HFF-Myc (cell line): ENCODE measurements around the gene POLE4.

Source experiments
- DNase-seq: peaks from one replicate; pipeline ENCODE4 v3.0.0-alpha.2; 2011; ENCODE audit warnings: low read depth; ENCODE audit errors: extremely low read depth
- H3K4me3 ChIP-seq: replicated peaks from 2 replicates; pipeline ENCODE4 v1.5.1; 2011; ENCODE audit warnings: low read depth, mild to moderate bottlenecking, control low read depth, low read length
- TF ChIP-seq, protein P1 (sequence below): IDR thresholded peaks from 2 replicates; pipeline ENCODE4 v1.5.1; 2012; ENCODE audit warnings: mild to moderate bottlenecking, low read depth, low read length, control low read depth; ENCODE audit errors: missing control alignments

The POLE4 gene

DNA sequence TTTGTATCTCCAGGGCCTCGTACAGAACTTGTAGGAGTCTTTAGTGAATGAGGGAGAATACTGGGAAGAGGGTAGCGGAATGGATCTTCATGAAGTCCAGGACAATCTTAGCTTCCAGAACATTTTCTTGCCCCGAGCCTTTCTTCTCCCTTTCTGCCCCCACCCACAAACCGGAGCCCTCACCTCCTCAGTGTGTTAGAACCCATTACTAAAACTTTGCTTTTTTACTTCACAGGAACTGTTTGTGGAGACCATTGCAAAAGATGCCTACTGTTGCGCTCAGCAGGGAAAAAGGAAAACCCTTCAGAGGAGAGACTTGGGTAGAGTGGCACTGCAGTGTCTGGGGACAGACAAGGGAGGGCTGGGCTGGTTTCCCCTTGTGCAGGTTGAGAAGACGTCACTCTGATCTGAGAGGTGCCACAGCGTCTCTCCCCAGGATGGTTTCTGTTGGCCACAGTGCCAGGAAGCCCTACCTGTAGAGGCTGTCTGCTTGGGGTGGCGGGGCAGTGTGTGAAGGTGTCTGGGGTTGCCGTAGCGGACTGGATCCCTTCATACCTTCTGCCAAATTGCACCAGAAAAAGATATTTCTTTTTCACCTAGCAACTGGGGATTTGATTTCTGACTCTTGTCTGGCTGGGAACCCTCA is 786 bp downstream of the POLE4 start:
- peak overlapping the region; percentile 47 for H3K4me3 ChIP-seq
- TF ChIP-seq, protein P1, sequence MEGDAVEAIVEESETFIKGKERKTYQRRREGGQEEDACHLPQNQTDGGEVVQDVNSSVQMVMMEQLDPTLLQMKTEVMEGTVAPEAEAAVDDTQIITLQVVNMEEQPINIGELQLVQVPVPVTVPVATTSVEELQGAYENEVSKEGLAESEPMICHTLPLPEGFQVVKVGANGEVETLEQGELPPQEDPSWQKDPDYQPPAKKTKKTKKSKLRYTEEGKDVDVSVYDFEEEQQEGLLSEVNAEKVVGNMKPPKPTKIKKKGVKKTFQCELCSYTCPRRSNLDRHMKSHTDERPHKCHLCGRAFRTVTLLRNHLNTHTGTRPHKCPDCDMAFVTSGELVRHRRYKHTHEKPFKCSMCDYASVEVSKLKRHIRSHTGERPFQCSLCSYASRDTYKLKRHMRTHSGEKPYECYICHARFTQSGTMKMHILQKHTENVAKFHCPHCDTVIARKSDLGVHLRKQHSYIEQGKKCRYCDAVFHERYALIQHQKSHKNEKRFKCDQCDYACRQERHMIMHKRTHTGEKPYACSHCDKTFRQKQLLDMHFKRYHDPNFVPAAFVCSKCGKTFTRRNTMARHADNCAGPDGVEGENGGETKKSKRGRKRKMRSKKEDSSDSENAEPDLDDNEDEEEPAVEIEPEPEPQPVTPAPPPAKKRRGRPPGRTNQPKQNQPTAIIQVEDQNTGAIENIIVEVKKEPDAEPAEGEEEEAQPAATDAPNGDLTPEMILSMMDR: no peak
- DNase-seq: no peak

DNA sequence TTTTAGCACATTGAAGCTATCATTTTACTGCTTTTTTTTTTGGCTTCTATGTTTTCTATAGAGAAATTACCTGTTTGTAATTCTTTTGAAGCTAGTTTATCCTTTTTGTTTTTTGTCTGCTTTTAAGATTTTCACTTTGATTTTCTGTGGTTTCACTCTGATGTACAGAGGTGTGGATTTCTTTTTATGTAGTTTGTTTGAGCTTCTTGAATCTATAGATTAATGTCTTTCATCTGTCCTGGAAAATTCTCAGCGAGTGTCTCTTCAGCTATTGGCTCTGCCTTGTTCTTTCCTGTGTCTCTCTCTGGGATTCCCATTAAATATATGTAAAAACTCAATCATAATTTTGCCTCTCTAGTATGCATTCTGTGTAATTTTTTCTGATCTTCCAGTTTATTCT is 8.4 kb downstream of the POLE4 start:
- H3K4me3 ChIP-seq: no peak overlapping the region
- TF ChIP-seq, protein P1: no peak
- no peak for DNase-seq

DNA sequence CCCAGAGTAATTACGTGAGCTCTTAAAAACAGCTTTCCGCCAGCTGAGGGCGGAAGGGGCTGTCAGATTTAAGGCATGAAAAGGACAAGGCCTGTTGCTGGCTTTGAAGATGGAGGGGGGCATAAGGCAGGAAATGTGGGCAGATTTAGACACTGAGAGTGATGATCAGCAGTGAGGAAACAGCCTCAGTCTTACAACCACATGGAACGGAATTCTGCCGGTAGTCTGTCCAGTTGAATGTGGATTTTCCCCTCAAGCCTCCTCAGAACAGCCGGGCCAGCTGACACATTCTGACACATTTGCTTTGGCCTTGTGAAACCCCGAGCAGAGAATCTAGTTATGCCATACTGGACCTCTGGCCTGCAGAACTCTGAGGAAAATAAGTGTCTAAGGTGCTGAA is 16.6 kb downstream of the POLE4 start:
- no peak overlapping the region for H3K4me3 ChIP-seq
- TF ChIP-seq, protein P1: no peak
- DNase-seq: no peak

DNA sequence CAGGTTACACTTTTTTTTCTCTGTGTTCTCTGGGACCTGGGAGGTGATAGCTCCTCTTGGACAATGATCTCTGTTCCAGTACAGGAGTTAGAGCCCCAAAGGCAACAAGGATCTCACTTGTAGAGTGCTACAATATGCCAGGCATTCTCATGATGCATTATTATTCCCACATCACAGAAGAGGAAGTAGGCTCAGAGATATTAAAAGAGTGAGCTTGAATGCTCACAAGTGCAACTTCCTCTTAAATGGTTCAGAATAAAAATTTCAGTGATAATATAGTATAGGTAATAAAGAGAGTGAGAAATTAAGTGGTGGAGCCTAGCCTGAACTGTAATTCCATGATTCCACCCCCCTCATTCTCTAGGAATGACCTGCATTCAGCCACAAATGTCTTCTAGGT is 21.4 kb downstream of the POLE4 start:
- DNase-seq: no peak
- TF ChIP-seq, protein P1: no peak
- H3K4me3 ChIP-seq: no peak overlapping the region

DNA sequence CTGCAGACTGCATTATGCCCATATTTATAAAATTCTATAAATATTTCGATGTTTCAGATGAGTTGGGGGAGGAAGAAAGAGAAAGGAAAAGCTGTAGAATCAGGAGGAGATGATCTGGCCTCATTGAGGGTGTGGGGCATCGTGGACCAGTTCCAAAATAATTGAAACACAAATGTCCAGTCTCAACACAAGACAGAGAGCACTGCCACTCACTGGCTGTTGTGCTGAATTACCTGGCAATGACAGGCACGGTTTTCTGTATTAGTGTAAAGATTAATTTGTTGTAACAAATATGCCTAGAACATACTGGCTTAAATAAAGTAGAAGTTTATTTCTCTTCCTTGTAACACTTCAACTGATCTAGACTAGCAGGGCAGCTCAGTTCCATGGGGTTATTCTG is 24.1 kb downstream of the POLE4 start:
- no peak overlapping the region for H3K4me3 ChIP-seq
- TF ChIP-seq, protein P1: no peak
- no peak for DNase-seq

DNA sequence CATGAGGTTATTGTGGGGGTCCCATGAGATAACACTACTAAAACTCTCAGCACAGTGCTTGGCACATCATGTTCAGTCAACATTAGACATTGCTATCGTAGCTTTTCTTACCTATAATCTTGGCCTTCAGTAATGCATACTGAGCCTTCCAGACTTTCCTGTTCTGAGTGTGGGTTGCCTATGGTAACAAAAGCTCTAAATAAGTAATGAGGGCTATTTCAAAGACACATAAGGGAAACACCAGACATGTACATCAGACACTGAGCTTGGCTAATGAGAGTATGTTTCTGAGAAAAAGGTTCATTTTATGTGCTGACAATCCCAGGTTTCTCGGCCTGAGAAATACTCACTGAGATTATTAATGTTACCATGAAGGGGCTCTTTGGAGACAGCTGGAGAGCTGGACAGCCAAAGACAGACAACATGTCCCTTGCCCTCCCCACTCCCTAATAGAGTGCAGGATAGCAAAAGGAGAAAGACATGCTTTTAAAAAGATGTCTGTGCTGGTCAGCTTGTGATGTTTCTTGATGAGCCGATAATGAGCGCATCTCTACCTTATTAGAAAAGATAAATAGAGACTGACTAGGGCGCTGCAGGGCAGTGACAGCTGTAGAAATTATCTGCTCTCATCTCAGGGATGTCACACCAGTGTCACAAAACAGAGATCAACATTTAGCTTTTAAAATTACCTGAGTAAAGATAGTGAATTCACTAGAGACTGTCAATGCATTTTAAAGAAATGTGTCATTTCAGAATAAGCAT is 25.4 kb downstream of the POLE4 start:
- TF ChIP-seq, protein P1: no peak
- H3K4me3 ChIP-seq: no peak overlapping the region
- DNase-seq: no peak
